Neural cell (in vitro differentiated cells): ENCODE results near the gene ODAD4. TPM values are rescaled to one million over a fixed set of nuclear protein-coding genes. Genes with fewer than 3 reads are reported as not detected.

Experiments used
- H2AFZ ChIP-seq: fragments of 200-600, 300-800 bp; sonication (generic), shearing (Covaris generic); 2 replicates; pipeline ENCODE4 v1.6.0; 2014; ENCODE audit warnings: low read depth, mild to moderate bottlenecking, antibody characterized with exemption, low read length, moderate library complexity
- H3F3A ChIP-seq: fragments of 200-600 bp; shearing (Covaris generic); 2 replicates; pipeline ENCODE4 v1.6.1; 2016; ENCODE audit warnings: mild to moderate bottlenecking, moderate library complexity, mixed read lengths, antibody characterized with exemption, low read length; ENCODE audit not compliant: insufficient read depth, poor library complexity, severe bottlenecking
- H3K27ac ChIP-seq: fragments of 200-600, 300-800 bp; sonication (generic), shearing (Covaris generic); 2 replicates; pipeline ENCODE4 v1.5.1; 2014; ENCODE audit warnings: mild to moderate bottlenecking, low read length, moderate library complexity
- H3K27me3 ChIP-seq: fragments of 300-800, 200-600 bp; sonication (generic), shearing (Covaris generic); 2 replicates; pipeline ENCODE4 v1.6.0; 2014; ENCODE audit warnings: mild to moderate bottlenecking, low read depth, low read length, moderate library complexity; ENCODE audit not compliant: insufficient read depth
- H3K36me3 ChIP-seq: fragments of 300-800, 200-600 bp; sonication (generic), shearing (Covaris generic); 2 replicates; pipeline ENCODE4 v1.5.1; 2014; ENCODE audit warnings: mild to moderate bottlenecking, antibody characterized with exemption, low read length, moderate library complexity; ENCODE audit not compliant: insufficient read depth
- H3K4me2 ChIP-seq: fragments of 300-800, 200-600 bp; sonication (generic), shearing (Covaris generic); 2 replicates; pipeline ENCODE4 v1.6.0; 2014; ENCODE audit warnings: mild to moderate bottlenecking, low read length
- H3K4me3 ChIP-seq: fragments of 300-800, 200-600 bp; sonication (generic), shearing (Covaris generic); 2 replicates; pipeline ENCODE4 v1.5.1; 2014; ENCODE audit warnings: mild to moderate bottlenecking, low read length, moderate library complexity
- H3K79me2 ChIP-seq: fragments of 200-600 bp; shearing (Covaris generic); replicated peaks from 2 replicates; pipeline ENCODE4 v1.6.0; 2014; ENCODE audit warnings: mild to moderate bottlenecking, low read length, moderate library complexity; ENCODE audit not compliant: insufficient read depth
- H3K9ac ChIP-seq: fragments of 300-800, 200-600 bp; sonication (generic), shearing (Covaris generic); 2 replicates; pipeline ENCODE4 v1.6.1; 2016; ENCODE audit warnings: mild to moderate bottlenecking, low read length, mixed read lengths
- H3K9me2 ChIP-seq: fragments of 200-600 bp; shearing (Covaris generic); 2 replicates; pipeline ENCODE4 v1.6.1; 2016; ENCODE audit warnings: mild to moderate bottlenecking, low read length, mixed read lengths; ENCODE audit not compliant: insufficient read depth
- H3K9me3 ChIP-seq: fragments of 200-600, 300-800 bp; sonication (generic), shearing (Covaris generic); 2 replicates; pipeline ENCODE4 v1.6.1; 2016; ENCODE audit warnings: mild to moderate bottlenecking, mixed run types, low read length, moderate library complexity, mixed read lengths
- H4K20me1 ChIP-seq: fragments of 200-600 bp; shearing (Covaris generic); 2 replicates; pipeline ENCODE4 v1.6.1; 2016; ENCODE audit warnings: mild to moderate bottlenecking, mixed run types; ENCODE audit not compliant: insufficient read depth
- EZH2 ChIP-seq: fragments of 200-600, 300-800 bp; shearing (Covaris generic), sonication (generic); IDR thresholded peaks from 2 replicates; pipeline ENCODE4 v1.6.1; 2014; ENCODE audit warnings: antibody characterized with exemption, low read length, borderline replicate concordance, mild to moderate bottlenecking; ENCODE audit not compliant: insufficient read depth, poor library complexity, severe bottlenecking
- MXI1 ChIP-seq: fragments of 450-650 bp; conservative IDR thresholded peaks from 2 replicates; pipeline ENCODE4 v1.6.1; 2014; ENCODE audit warnings: antibody characterized with exemption, mild to moderate bottlenecking; ENCODE audit not compliant: poor library complexity, severe bottlenecking
- POLR2AphosphoS5 ChIP-seq: IDR thresholded peaks from 2 replicates; pipeline ENCODE4 v1.6.1; 2012
- RAD21 ChIP-seq: fragments of 450-650 bp; conservative IDR thresholded peaks from 2 replicates; pipeline ENCODE4 v1.6.1; 2014; ENCODE audit warnings: antibody characterized with exemption, mild to moderate bottlenecking, moderate library complexity
- SMC3 ChIP-seq: fragments of 450-650 bp; conservative IDR thresholded peaks from 2 replicates; pipeline ENCODE4 v1.6.1; 2014; ENCODE audit warnings: antibody characterized with exemption, mild to moderate bottlenecking, moderate library complexity; ENCODE audit not compliant: poor library complexity
- TAF1 ChIP-seq: IDR thresholded peaks from 2 replicates; pipeline ENCODE4 v1.6.1; 2012; ENCODE audit warnings: low read depth
- polyA plus RNA-seq: library from polyadenylated mRNA; depleted of rRNA; stranded (reverse); fragments of >200 nt; gene quantifications from 2 replicates; pipeline ENCODE4 v1.2.3, GENCODE V29; 2014
- TF ChIP-seq, protein P1 (sequence below): fragments of 450-650 bp; IDR thresholded peaks from 2 replicates; pipeline ENCODE4 v1.5.1; 2014; ENCODE audit warnings: antibody characterized with exemption, mild to moderate bottlenecking, moderate library complexity; ENCODE audit not compliant: poor library complexity, severe bottlenecking
- TF ChIP-seq, protein P2 (sequence below): IDR thresholded peaks from 2 replicates; pipeline ENCODE4 v1.6.1; 2012; ENCODE audit warnings: borderline replicate concordance

Gene ODAD4
- polyA plus RNA-seq, 1 donor from 2014 or later: 5.7 TPM

DNA sequence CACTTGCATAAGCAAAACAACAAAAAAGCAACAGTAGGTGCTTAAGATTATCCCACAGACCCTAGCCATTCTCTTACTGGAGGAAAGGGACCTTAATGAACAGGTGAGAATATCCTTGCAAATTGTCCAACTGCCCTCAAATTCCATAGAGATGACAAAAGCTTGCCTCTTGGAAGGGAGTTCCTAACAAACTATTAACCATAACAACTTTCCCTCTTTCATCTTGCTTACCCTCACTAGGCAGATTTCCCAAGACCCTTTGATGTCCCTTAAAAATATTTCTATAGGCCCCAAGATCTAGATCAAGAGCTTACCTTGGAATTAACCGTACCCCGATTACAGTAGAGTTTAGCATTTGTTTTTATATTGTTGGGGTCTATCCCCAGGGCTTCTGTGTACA is 58.0 kb downstream of the ODAD4 start:
- Histone ChIP-seq H3F3A (no peaks in the 10 kb centered on the region), H3K27me3 (no peaks in the 10 kb centered on the region), H3K4me2 (no peak overlapping the region), H3K9ac (no peak overlapping the region), H3K36me3 (peaks cover 13% of the 10 kb centered on the region), H4K20me1 (no peaks in the 10 kb centered on the region), H3K79me2 (no peaks in the 10 kb centered on the region), H2AFZ (no peak overlapping the region), H3K9me2 (no peaks in the 10 kb centered on the region), H3K4me3 (no peak overlapping the region), H3K9me3 (no peaks in the 10 kb centered on the region), H3K27ac (no peak overlapping the region)
- TF ChIP-seq TAF1 (no peak), POLR2AphosphoS5 (no peak), EZH2 (no peak), RAD21 (no peak)

DNA sequence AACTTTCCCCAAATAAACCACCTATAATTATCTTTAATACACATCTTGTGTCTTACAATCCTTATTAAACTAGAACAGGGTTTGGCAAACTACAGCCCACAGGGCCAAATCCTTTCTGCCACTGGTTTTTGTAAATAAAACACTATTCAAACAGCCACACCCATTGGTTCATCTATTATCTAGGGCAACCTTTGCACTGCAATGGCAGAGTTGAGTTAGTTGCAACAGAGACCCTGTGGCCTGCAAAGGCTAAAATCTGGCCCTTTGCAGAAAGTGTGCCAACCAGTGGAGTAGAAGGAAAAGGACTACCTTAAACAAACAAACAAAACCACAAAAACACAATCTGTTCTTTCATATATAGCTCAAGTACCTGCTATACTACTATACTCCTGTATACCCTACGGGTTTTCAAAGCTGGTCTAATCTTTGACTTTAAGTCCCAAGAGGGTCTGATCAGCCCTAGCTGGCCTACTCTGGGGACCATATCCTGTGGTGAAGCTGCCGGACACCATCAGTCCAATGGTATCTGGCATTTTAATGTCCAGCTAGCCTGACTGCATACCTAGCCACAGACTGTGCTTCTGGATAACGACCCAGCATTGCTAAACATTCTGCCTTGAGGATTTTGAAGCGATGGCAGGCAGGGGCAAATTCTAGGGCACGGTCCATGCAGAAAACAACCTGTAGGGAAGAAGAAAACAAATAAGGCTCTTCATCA is 59.4 kb downstream of the ODAD4 start:
- Histone ChIP-seq H4K20me1 (no peaks in the 10 kb centered on the region), H3K79me2 (no peaks in the 10 kb centered on the region), H3K27ac (no peak overlapping the region), H2AFZ (no peak overlapping the region), H3K9me3 (no peaks in the 10 kb centered on the region), H3K27me3 (no peaks in the 10 kb centered on the region), H3F3A (no peaks in the 10 kb centered on the region), H3K9ac (no peak overlapping the region), H3K36me3 (peaks cover 12% of the 10 kb centered on the region), H3K9me2 (no peaks in the 10 kb centered on the region), H3K4me2 (no peak overlapping the region), H3K4me3 (no peak overlapping the region)
- no peak for TF ChIP-seq POLR2AphosphoS5
- TF ChIP-seq, protein P1, sequence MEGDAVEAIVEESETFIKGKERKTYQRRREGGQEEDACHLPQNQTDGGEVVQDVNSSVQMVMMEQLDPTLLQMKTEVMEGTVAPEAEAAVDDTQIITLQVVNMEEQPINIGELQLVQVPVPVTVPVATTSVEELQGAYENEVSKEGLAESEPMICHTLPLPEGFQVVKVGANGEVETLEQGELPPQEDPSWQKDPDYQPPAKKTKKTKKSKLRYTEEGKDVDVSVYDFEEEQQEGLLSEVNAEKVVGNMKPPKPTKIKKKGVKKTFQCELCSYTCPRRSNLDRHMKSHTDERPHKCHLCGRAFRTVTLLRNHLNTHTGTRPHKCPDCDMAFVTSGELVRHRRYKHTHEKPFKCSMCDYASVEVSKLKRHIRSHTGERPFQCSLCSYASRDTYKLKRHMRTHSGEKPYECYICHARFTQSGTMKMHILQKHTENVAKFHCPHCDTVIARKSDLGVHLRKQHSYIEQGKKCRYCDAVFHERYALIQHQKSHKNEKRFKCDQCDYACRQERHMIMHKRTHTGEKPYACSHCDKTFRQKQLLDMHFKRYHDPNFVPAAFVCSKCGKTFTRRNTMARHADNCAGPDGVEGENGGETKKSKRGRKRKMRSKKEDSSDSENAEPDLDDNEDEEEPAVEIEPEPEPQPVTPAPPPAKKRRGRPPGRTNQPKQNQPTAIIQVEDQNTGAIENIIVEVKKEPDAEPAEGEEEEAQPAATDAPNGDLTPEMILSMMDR: no peak
- TF ChIP-seq SMC3: no peak
- no peak for TF ChIP-seq EZH2
- TF ChIP-seq, protein P2, sequence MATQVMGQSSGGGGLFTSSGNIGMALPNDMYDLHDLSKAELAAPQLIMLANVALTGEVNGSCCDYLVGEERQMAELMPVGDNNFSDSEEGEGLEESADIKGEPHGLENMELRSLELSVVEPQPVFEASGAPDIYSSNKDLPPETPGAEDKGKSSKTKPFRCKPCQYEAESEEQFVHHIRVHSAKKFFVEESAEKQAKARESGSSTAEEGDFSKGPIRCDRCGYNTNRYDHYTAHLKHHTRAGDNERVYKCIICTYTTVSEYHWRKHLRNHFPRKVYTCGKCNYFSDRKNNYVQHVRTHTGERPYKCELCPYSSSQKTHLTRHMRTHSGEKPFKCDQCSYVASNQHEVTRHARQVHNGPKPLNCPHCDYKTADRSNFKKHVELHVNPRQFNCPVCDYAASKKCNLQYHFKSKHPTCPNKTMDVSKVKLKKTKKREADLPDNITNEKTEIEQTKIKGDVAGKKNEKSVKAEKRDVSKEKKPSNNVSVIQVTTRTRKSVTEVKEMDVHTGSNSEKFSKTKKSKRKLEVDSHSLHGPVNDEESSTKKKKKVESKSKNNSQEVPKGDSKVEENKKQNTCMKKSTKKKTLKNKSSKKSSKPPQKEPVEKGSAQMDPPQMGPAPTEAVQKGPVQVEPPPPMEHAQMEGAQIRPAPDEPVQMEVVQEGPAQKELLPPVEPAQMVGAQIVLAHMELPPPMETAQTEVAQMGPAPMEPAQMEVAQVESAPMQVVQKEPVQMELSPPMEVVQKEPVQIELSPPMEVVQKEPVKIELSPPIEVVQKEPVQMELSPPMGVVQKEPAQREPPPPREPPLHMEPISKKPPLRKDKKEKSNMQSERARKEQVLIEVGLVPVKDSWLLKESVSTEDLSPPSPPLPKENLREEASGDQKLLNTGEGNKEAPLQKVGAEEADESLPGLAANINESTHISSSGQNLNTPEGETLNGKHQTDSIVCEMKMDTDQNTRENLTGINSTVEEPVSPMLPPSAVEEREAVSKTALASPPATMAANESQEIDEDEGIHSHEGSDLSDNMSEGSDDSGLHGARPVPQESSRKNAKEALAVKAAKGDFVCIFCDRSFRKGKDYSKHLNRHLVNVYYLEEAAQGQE: no peak
- no peak for TF ChIP-seq RAD21
- TF ChIP-seq MXI1: no peak
- TF ChIP-seq TAF1: no peak
